GM23338 (cell line): Measurements from ENCODE around the gene URAD. TPM values are rescaled to one million over a fixed set of nuclear protein-coding genes. Genes with fewer than 3 reads are reported as not detected.

Source experiments
- ATAC-seq: fragments of 200-7000 bp; cut with Tn5 transposase; 3 replicates; pipeline ENCODE4 v1.9.1; 2020
- DNase-seq: peaks from one replicate; pipeline ENCODE4 v3.0.0-alpha.2; 2015; ENCODE audit warnings: low spot score
- H2AFZ ChIP-seq: fragments of 200-600 bp; sonication (generic); 2 replicates; pipeline ENCODE4 v1.8.0; 2016; ENCODE audit warnings: antibody characterized with exemption, mild to moderate bottlenecking, moderate library complexity
- H3F3A ChIP-seq: fragments of 200-600 bp; sonication (generic); replicated peaks from 2 replicates; pipeline ENCODE4 v1.8.0; 2017; ENCODE audit warnings: antibody characterized with exemption, mixed run types, low read depth
- H3K27ac ChIP-seq: fragments of 200-600 bp; sonication (generic); 2 replicates; pipeline ENCODE4 v1.6.1; 2016; ENCODE audit warnings: low read depth
- H3K27me3 ChIP-seq: fragments of 200-600 bp; sonication (generic); 2 replicates; pipeline ENCODE4 v1.8.0; 2016; ENCODE audit warnings: mild to moderate bottlenecking, mixed run types, moderate library complexity; ENCODE audit not compliant: insufficient read depth
- H3K36me3 ChIP-seq: fragments of 200-600 bp; sonication (generic); 2 replicates; pipeline ENCODE4 v1.8.0; 2016; ENCODE audit warnings: mild to moderate bottlenecking; ENCODE audit not compliant: insufficient read depth
- H3K4me1 ChIP-seq: fragments of 200-600 bp; sonication (generic); 2 replicates; pipeline ENCODE4 v1.8.0; 2016; ENCODE audit warnings: mild to moderate bottlenecking, moderate library complexity; ENCODE audit not compliant: insufficient read depth
- H3K4me2 ChIP-seq: fragments of 200-600 bp; sonication (generic); 2 replicates; pipeline ENCODE4 v1.7.1; 2017; ENCODE audit warnings: mixed run types
- H3K4me3 ChIP-seq: fragments of 200-600 bp; sonication (generic); 2 replicates; pipeline ENCODE4 v1.6.1; 2016; ENCODE audit warnings: mixed run types
- H3K79me2 ChIP-seq: fragments of 200-600 bp; sonication (generic); replicated peaks from 2 replicates; pipeline ENCODE4 v1.8.0; 2017; ENCODE audit warnings: mild to moderate bottlenecking; ENCODE audit not compliant: insufficient read depth
- H3K9me2 ChIP-seq: fragments of 200-600 bp; sonication (generic); 2 replicates; pipeline ENCODE4 v1.8.0; 2017; ENCODE audit not compliant: insufficient read depth
- H4K20me1 ChIP-seq: fragments of 200-600 bp; sonication (generic); replicated peaks from 2 replicates; pipeline ENCODE4 v1.8.0; 2017; ENCODE audit warnings: mild to moderate bottlenecking; ENCODE audit not compliant: insufficient read depth
- H3K27ac Mint-ChIP-seq: 2 replicates; pipeline ENCODE4 v1.8.0; 2020; ENCODE audit warnings: inconsistent platforms, mild to moderate bottlenecking, moderate library complexity, mixed read lengths
- H3K27me3 Mint-ChIP-seq: 3 replicates; pipeline ENCODE4 v1.8.0; 2022; ENCODE audit warnings: low read depth, mild to moderate bottlenecking, moderate library complexity, mixed read lengths, inconsistent platforms; ENCODE audit not compliant: insufficient read depth, poor library complexity
- H3K36me3 Mint-ChIP-seq: 3 replicates; pipeline ENCODE4 v1.8.0; 2021; ENCODE audit warnings: low read depth, mild to moderate bottlenecking, inconsistent platforms, moderate library complexity, mixed read lengths
- H3K4me1 Mint-ChIP-seq: 3 replicates; pipeline ENCODE4 v1.8.0; 2020; ENCODE audit warnings: mild to moderate bottlenecking, inconsistent platforms, mixed read lengths
- H3K4me3 Mint-ChIP-seq: 3 replicates; pipeline ENCODE4 v1.8.0; 2021; ENCODE audit warnings: moderate library complexity, mild to moderate bottlenecking, inconsistent platforms, mixed read lengths
- H3K9me3 Mint-ChIP-seq: 3 replicates; pipeline ENCODE4 v1.8.0; 2020; ENCODE audit warnings: moderate library complexity, mild to moderate bottlenecking, inconsistent platforms, mixed read lengths
- CREB1 ChIP-seq: fragments of 250-450 bp; sonication (Bioruptor Pico); IDR thresholded peaks from 2 replicates; pipeline ENCODE4 v1.5.0; 2020; ENCODE audit warnings: low read depth, mild to moderate bottlenecking, moderate library complexity
- CTCF ChIP-seq, 2 experiments: fragments of 200-600 bp in 1 of 2; sonication (generic) in 1 of 2; conservative IDR thresholded peaks; 2 replicates each; pipeline versions ENCODE4 v1.5.1 to v1.6.1; 2016 to 2017; ENCODE audit warnings: antibody characterized with exemption in 2 of 2, low read depth in 2 of 2, mild to moderate bottlenecking in 2 of 2, moderate library complexity in 1 of 2
- ETS1 ChIP-seq: IDR thresholded peaks from 2 replicates; pipeline ENCODE4 v1.6.1; 2016; ENCODE audit warnings: antibody characterized with exemption
- EZH2 ChIP-seq: fragments of 200-600 bp; sonication (generic); IDR thresholded peaks from one replicate; pipeline ENCODE4 v1.8.0; 2017; ENCODE audit warnings: antibody characterized with exemption, mild to moderate bottlenecking, low read depth; ENCODE audit not compliant: unreplicated experiment
- EZH2phosphoT487 ChIP-seq: fragments of 200-600 bp; sonication (generic); IDR thresholded peaks from one replicate; pipeline ENCODE4 v1.8.1; 2018; ENCODE audit warnings: antibody characterized with exemption; ENCODE audit not compliant: unreplicated experiment
- JUNB ChIP-seq: IDR thresholded peaks from one replicate; pipeline ENCODE4 v1.6.1; 2016; ENCODE audit warnings: antibody characterized with exemption; ENCODE audit not compliant: unreplicated experiment
- NANOG ChIP-seq: IDR thresholded peaks from 2 replicates; pipeline ENCODE4 v1.6.1; 2016; ENCODE audit warnings: antibody characterized with exemption, borderline replicate concordance
- POLR2AphosphoS5 ChIP-seq: IDR thresholded peaks from 2 replicates; pipeline ENCODE4 v1.6.1; 2016; ENCODE audit warnings: antibody characterized with exemption, low read depth
- REST ChIP-seq: IDR thresholded peaks from one replicate; pipeline ENCODE4 v1.6.1; 2018; ENCODE audit warnings: antibody characterized with exemption; ENCODE audit not compliant: unreplicated experiment
- STAT1 ChIP-seq: IDR thresholded peaks from one replicate; pipeline ENCODE4 v1.6.1; 2016; ENCODE audit warnings: antibody characterized with exemption; ENCODE audit not compliant: unreplicated experiment
- ZNF114 ChIP-seq: fragments of 250-450 bp; sonication (Bioruptor Pico); IDR thresholded peaks from 2 replicates; pipeline ENCODE4 v1.5.0; 2020; ENCODE audit warnings: mild to moderate bottlenecking, moderate library complexity
- ZNF331 ChIP-seq: fragments of 250-450 bp; sonication (Bioruptor Pico); IDR thresholded peaks from 2 replicates; pipeline ENCODE4 v1.5.0; 2020; ENCODE audit warnings: low read depth, mild to moderate bottlenecking, moderate library complexity
- ZNF462 ChIP-seq: fragments of 250-450 bp; sonication (Bioruptor Pico); IDR thresholded peaks from 2 replicates; pipeline ENCODE4 v1.5.0; 2020; ENCODE audit warnings: mild to moderate bottlenecking, moderate library complexity
- polyA plus RNA-seq: library from polyadenylated mRNA; unstranded; fragments of >200 nt; fragmentation: Nextera tagmentation; extraction: Ambion mirVana; gene quantifications from 2 replicates; pipeline ENCODE4 v1.2.1, GENCODE V29; 2016
- total RNA-seq: library from RNA; depleted of rRNA; stranded (reverse); fragments of >200 nt; shearing (Covaris generic); gene quantifications from 2 replicates; pipeline ENCODE4 v1.2.3, GENCODE V29; 2014

URAD gene
- total and polyA plus RNA-seq, 2 experiments from 2014 or later: not detected

GRCh38 chr13:28031220-28031895 lies 42.9 kb upstream of the URAD start:
- H3K4me3 Mint-ChIP-seq: no peak overlapping the region
- peaks cover 2% of the 10 kb centered on the region; the same call in 2 of the 3 replicates for H3K4me1 Mint-ChIP-seq
- H3K27me3 Mint-ChIP-seq: peaks cover 10% of the 10 kb centered on the region
- TF ChIP-seq CTCF (conservative IDR thresholded peaks at IDR 0.05; ENCODE audit: low read depth in 2 of 2) (no peak), JUNB (no peak), EZH2 (no peak), ZNF462 (no peak), CREB1 (no peak), ETS1 (no peak), NANOG (no peak), STAT1 (no peak), ZNF114 (CRISPR knock-in tag) (no peak), EZH2phosphoT487 (no peak), REST (no peak), ZNF331 (no peak), POLR2AphosphoS5 (no peak)
- Histone ChIP-seq H3K9me2 (no peaks in the 10 kb centered on the region), H3K79me2 (no peaks in the 10 kb centered on the region), H3K27ac (no peak overlapping the region), H4K20me1 (no peaks in the 10 kb centered on the region), H3K4me3 (no peak overlapping the region), H3K27me3 (no peaks in the 10 kb centered on the region), H3K4me1 (peaks cover 6% of the 10 kb centered on the region; the same call in 1 of the 2 replicates), H2AFZ (no peak overlapping the region), H3K36me3 (no peaks in the 10 kb centered on the region), H3K4me2 (no peak overlapping the region), H3F3A (no peaks in the 10 kb centered on the region)
- H3K27ac Mint-ChIP-seq: no peak overlapping the region
- H3K9me3 Mint-ChIP-seq: no peaks in the 10 kb centered on the region; the same call in 2 of the 3 replicates
- no peaks in the 10 kb centered on the region for H3K36me3 Mint-ChIP-seq
- no peak for ATAC-seq
- DNase-seq: no peak
